B cell (primary cell): ENCODE data around the gene MPPED2. TPM values are rescaled to one million over a fixed set of nuclear protein-coding genes. Genes with fewer than 3 reads are reported as not detected.

Experiments
- ATAC-seq: fragments of 200-7000 bp; cut with Tn5 transposase; one replicate; pipeline ENCODE4 v1.10.0; 2021; ENCODE audit warnings: low read depth, mild to moderate bottlenecking, moderate number of reproducible peaks, moderate library complexity
- CTCF ChIA-PET: fragments of 350-600 bp; sonication (Branson Sonifier 250); formaldehyde crosslinking; loops from one replicate; lab custom pipeline; 2021; ENCODE audit warnings: antibody characterized with exemption, inconsistent platforms; lab: Charles Lee
- POLR2A ChIA-PET: fragments of 350-600 bp; sonication (Branson Sonifier 250); formaldehyde crosslinking; loops from one replicate; lab custom pipeline; 2021; ENCODE audit warnings: antibody characterized with exemption; lab: Charles Lee
- DNase-seq: peaks from one replicate; pipeline ENCODE4 v3.0.0; 2013
- H2AFZ ChIP-seq: 2 replicates; pipeline ENCODE4 v1.6.1; 2012; ENCODE audit warnings: mild to moderate bottlenecking, low read depth, low read length; ENCODE audit not compliant: insufficient read depth, poor library complexity, severe bottlenecking
- H3K27ac ChIP-seq, 2 donors: 1 replicate in 1 of 2; 2 replicates in 1 of 2; pipeline ENCODE4 v1.5.1; 2012 to 2013; ENCODE audit warnings: low read length in 2 of 2, mild to moderate bottlenecking in 2 of 2, moderate library complexity in 1 of 2
- H3K27me3 ChIP-seq, 4 experiments: fragments of 200-600 bp in 1 of 4; sonication (generic) in 1 of 4; replicated peaks in 1 of 4; 1 replicate in 2 of 4; 2 replicates in 2 of 4; pipeline versions ENCODE4 v1.6.1 to v1.7.0; 2013 to 2016; ENCODE audit warnings: low read length in 3 of 4, mild to moderate bottlenecking in 2 of 4, mixed read lengths in 1 of 4, moderate library complexity in 1 of 4; ENCODE audit not compliant: insufficient read depth in 4 of 4, control insufficient read depth in 3 of 4; ENCODE audit errors: control extremely low read depth in 1 of 4
- H3K36me3 ChIP-seq, 2 experiments: replicated peaks in 1 of 2; 1 replicate in 1 of 2; 2 replicates in 1 of 2; pipeline versions ENCODE4 v1.6.1 to v1.7.1; 2013; ENCODE audit warnings: low read length in 1 of 2; ENCODE audit not compliant: insufficient read depth in 2 of 2, control insufficient read depth in 1 of 2; ENCODE audit errors: control extremely low read depth in 1 of 2, extremely low read depth in 1 of 2
- H3K4me1 ChIP-seq, 2 donors: fragments of 200-600 bp in 1 of 2; sonication (generic) in 1 of 2; 1 replicate in 1 of 2; 2 replicates in 1 of 2; pipeline versions ENCODE4 v1.5.1 to v1.6.1; 2013 to 2017; ENCODE audit warnings: low read length in 2 of 2; ENCODE audit not compliant: control insufficient read depth in 2 of 2, insufficient read depth in 2 of 2
- H3K4me2 ChIP-seq: replicated peaks from 2 replicates; pipeline ENCODE3; 2012; ENCODE audit warnings: mild to moderate bottlenecking, low read depth, low read length; ENCODE audit not compliant: poor library complexity, severe bottlenecking
- H3K4me3 ChIP-seq, 5 experiments: fragments of 200-600 bp in 1 of 5; sonication (generic) in 1 of 5; 1 replicate in 3 of 5; 2 replicates in 2 of 5; pipeline versions ENCODE4 v1.5.1 to v1.7.0; 2011 to 2016; ENCODE audit warnings: low read length in 4 of 5, mild to moderate bottlenecking in 4 of 5, low read depth in 2 of 5, control low read depth in 1 of 5, moderate library complexity in 1 of 5; ENCODE audit not compliant: insufficient read depth in 1 of 5; ENCODE audit errors: control extremely low read depth in 1 of 5, extremely low read depth in 1 of 5
- H3K79me2 ChIP-seq: fragments of 200-600 bp; sonication (generic); one replicate; pipeline ENCODE4 v1.6.0; 2016; ENCODE audit warnings: low read length; ENCODE audit not compliant: control insufficient read depth, insufficient read depth
- H3K9ac ChIP-seq: fragments of 200-600 bp; sonication (generic); 2 replicates; pipeline ENCODE4 v1.6.1; 2017; ENCODE audit warnings: mild to moderate bottlenecking, low read length, moderate library complexity
- H3K9me3 ChIP-seq, 3 donors: one replicate each; pipeline versions ENCODE4 v1.6.1 to v1.7.1; 2013; ENCODE audit warnings: low read length in 2 of 3; ENCODE audit not compliant: control insufficient read depth in 2 of 3, insufficient read depth in 1 of 3; ENCODE audit errors: control extremely low read depth in 1 of 3
- H4K20me1 ChIP-seq: 2 replicates; pipeline ENCODE4 v1.6.0; 2012; ENCODE audit warnings: mild to moderate bottlenecking, low read length; ENCODE audit not compliant: insufficient read depth, control insufficient read depth, poor library complexity, severe bottlenecking
- H3K27ac Mint-ChIP-seq: one replicate; pipeline ENCODE4 v1.8.0; 2021; ENCODE audit warnings: mixed read lengths
- H3K27me3 Mint-ChIP-seq: one replicate; pipeline ENCODE4 v1.8.0; 2021; ENCODE audit warnings: mixed read lengths
- H3K4me1 Mint-ChIP-seq: one replicate; pipeline ENCODE4 v1.8.0; 2021; ENCODE audit warnings: mixed read lengths
- H3K4me3 Mint-ChIP-seq: one replicate; pipeline ENCODE4 v1.8.0; 2021; ENCODE audit warnings: mixed read lengths
- H3K9me3 Mint-ChIP-seq: one replicate; pipeline ENCODE4 v1.8.0; 2022; ENCODE audit warnings: mixed read lengths; ENCODE audit not compliant: insufficient read depth
- EZH2 ChIP-seq: IDR thresholded peaks from 2 replicates; pipeline ENCODE4 v1.6.1; 2012; ENCODE audit warnings: borderline replicate concordance, low read depth, mild to moderate bottlenecking, moderate library complexity, low read length; ENCODE audit not compliant: insufficient read depth, poor library complexity, severe bottlenecking
- WGBS: methylation state at CpG from one replicate; pipeline ENCODE4 v1.1.5; 2013; ENCODE audit warnings: missing lambda C conversion rate; ENCODE audit not compliant: insufficient coverage; 5-methylcytosine and 5-hydroxymethylcytosine counted together
- intact Hi-C: fragments of 100-400 bp; cut with micrococcal nuclease; formaldehyde crosslinking; loops from one replicate; pipeline ENCODE4 v1.10.0; 2022
- polyA plus RNA-seq: library from polyadenylated mRNA; depleted of rRNA; stranded (reverse); fragments of >200 nt; gene quantifications from 2 replicates; pipeline ENCODE4 v1.2.3, GENCODE V29; 2012
- total RNA-seq, 2 donors: library from RNA; stranded (reverse); fragments of 120-200 nt in 1 of 2; gene quantifications; 1 replicate in 1 of 2; 2 replicates in 1 of 2; pipeline versions ENCODE4 v1.2.3 to v1.2.4, GENCODE V29; 2013 to 2022
- TF ChIP-seq, protein P1 (sequence below): fragments of 200-600 bp; IDR thresholded peaks from one replicate; pipeline ENCODE4 v1.8.0; 2022; ENCODE audit warnings: antibody characterized with exemption, mild to moderate bottlenecking

MPPED2 gene
- total and polyA plus RNA-seq, 2 donors (not counting 1 experiment from before 2014, with no cell fraction given): 0.70 to 1.1 TPM

DNA sequence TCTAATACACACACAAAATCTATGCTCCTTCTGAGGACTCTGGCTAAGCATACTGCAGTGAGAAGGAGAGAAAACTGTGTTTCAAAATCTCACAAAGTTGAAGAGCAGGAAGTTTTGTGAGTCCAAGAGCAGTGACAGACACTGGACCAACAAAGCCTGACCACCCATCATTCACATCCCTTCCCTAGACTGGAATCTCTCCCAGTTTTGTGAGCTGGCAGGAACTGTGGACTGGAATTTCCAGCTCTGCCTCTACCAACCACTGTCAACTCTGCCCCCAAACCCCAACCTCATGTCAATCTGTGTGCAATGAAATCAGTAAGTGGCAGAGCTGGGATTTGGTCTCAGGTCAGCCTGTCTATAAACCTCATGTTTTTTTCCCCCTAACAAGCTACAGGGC, 150.7 kb downstream of the MPPED2 start:
- Mint-ChIP-seq H3K27me3 (no peaks in the 10 kb centered on the region), H3K27ac (no peak overlapping the region), H3K4me3 (no peak overlapping the region), H3K9me3 (no peaks in the 10 kb centered on the region), H3K4me1 (no peaks in the 10 kb centered on the region)
- Histone ChIP-seq H3K4me1 (no peaks in the 10 kb centered on the region), H3K27ac (no peak overlapping the region), H4K20me1 (no peaks in the 10 kb centered on the region), H3K4me2 (no peak overlapping the region), H2AFZ (no peak overlapping the region), H3K36me3 (no peaks in the 10 kb centered on the region), H3K9me3 (no peaks in the 10 kb centered on the region), H3K9ac (no peak overlapping the region), H3K79me2 (no peaks in the 10 kb centered on the region), H3K4me3 (no peak overlapping the region), H3K27me3 (no peaks in the 10 kb centered on the region)
- intact Hi-C loops: no loop called here
- ChIA-PET CTCF (no interaction called here), POLR2A (no interaction called here)
- DNase-seq: no peak
- no peak for ATAC-seq
- TF ChIP-seq, protein P1, sequence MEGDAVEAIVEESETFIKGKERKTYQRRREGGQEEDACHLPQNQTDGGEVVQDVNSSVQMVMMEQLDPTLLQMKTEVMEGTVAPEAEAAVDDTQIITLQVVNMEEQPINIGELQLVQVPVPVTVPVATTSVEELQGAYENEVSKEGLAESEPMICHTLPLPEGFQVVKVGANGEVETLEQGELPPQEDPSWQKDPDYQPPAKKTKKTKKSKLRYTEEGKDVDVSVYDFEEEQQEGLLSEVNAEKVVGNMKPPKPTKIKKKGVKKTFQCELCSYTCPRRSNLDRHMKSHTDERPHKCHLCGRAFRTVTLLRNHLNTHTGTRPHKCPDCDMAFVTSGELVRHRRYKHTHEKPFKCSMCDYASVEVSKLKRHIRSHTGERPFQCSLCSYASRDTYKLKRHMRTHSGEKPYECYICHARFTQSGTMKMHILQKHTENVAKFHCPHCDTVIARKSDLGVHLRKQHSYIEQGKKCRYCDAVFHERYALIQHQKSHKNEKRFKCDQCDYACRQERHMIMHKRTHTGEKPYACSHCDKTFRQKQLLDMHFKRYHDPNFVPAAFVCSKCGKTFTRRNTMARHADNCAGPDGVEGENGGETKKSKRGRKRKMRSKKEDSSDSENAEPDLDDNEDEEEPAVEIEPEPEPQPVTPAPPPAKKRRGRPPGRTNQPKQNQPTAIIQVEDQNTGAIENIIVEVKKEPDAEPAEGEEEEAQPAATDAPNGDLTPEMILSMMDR: no peak
- no peak for TF ChIP-seq EZH2

DNA sequence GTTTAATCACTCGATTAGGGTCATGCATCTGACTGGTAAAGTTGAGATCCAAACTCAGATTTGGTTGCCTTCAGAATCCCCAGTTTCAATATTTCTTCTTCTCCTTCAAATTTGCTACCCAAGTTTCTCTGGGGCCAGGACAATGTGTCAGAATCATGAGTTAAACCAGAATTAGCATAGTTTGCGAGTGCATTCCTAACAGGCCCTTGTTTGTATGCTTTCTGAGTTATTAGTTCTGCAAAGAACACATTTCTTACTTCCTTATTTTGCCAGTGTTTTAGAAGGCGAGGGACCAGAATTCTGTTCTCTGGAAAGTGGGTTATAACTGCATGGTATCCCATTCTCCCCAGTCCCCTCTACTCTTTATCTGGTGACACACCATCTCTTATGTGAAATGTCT, 151.3 kb downstream of the MPPED2 start:
- ChIA-PET POLR2A (no interaction called here), CTCF (no interaction called here)
- ATAC-seq: no peak
- Mint-ChIP-seq H3K4me1 (no peaks in the 10 kb centered on the region), H3K4me3 (no peak overlapping the region), H3K27me3 (no peaks in the 10 kb centered on the region), H3K27ac (no peak overlapping the region), H3K9me3 (no peaks in the 10 kb centered on the region)
- Histone ChIP-seq H2AFZ (no peak overlapping the region), H3K9me3 (no peaks in the 10 kb centered on the region), H3K4me3 (no peak overlapping the region), H3K36me3 (no peaks in the 10 kb centered on the region), H3K27me3 (no peaks in the 10 kb centered on the region), H3K79me2 (no peaks in the 10 kb centered on the region), H3K27ac (no peak overlapping the region), H3K4me1 (no peaks in the 10 kb centered on the region), H3K4me2 (no peak overlapping the region), H3K9ac (no peak overlapping the region), H4K20me1 (no peaks in the 10 kb centered on the region)
- WGBS: no CpG with 5 or more reads among the region's 3 CpGs
- no peak for DNase-seq
- TF ChIP-seq, protein P1: no peak
- no peak for TF ChIP-seq EZH2
- intact Hi-C loops: no loop called here
